Measurements from ENCODE around the gene MITD1. TPM values are rescaled to one million over a fixed set of nuclear protein-coding genes. Genes with fewer than 3 reads are reported as not detected.

The MITD1 gene
- total RNA-seq, 3 donors from 2014 or later (not counting 1 experiment from before 2014, with no cell fraction given): 22.9 to 33.6 (median 26.7) TPM

DNA sequence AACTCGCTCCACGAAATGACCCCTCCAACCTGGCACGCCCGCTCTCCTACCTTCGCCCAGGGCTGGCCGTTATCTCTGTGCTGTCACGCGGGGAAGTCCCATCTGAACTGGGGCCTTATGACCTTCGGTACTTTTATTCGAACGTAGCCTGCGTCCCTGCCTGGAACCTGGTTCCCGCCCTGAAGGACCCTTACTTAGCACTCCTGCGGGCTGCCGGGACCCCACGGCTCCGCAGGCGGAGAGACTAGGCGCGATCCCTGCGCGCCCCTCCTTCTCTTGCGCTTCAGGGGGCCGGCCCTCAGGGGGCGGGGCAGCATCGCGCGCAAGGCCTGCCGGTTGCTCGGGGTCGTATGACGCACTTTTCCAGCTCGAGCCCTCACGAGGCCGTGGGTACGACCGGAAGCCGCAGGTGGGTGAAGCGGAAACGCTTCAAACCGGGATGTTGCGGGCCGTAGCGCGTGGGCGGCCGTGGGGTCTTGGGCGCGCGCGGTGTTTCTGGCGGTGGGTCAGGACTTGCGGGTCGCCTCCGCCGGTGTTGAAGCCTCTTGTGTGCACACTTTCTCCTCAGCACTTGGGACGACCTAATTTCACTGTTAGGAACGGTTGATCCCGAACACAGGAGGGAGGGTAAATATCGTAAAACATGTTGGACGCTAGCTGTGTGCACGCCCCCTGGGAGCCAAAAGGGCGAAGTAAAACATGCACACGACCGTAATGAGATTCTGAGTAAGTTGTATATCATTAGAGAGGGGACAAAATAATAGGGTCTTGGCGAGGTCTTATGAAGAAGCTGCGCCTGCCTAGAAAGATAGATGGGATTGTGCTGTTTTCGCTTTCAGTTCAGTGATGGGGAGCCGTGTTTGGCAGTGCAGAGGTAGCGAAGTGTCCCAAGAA lies 26.0 kb downstream of the MITD1 start, which contains the start of the genes LIPT1 and TSGA10:
Gene LIPT1, plus strand, starts transcription at position 325 of the 894 bp plus-strand sequence. CDS start 6,991 bp downstream, outside the sequence.
Gene TSGA10, minus strand, starts transcription at position 300 of the 894 bp plus-strand sequence. CDS start 45,503 bp downstream, outside the sequence.
- H3K4me3 ChIP-seq (ENCODE audit: low read length): peak within 1 kb of the TSS; percentile 85
- Mint-ChIP-seq H3K36me3 (peaks cover 6% of the 10 kb centered on the region), H3K27me3 (ENCODE audit: low read depth in 2 of 2) (no peaks in the 10 kb centered on the region), H3K9me3 (no peaks in the 10 kb centered on the region), H3K27ac (no peak within 1 kb of the TSS), H3K4me3 (no peak within 1 kb of the TSS), H3K4me1 (peaks cover 0 to 48% of the 10 kb centered on the region in 2 donors)
- peak; percentile 90 to 97 for DNase-seq
- no peaks in the 10 kb centered on the region for H3K27me3 ChIP-seq (ENCODE audit: control insufficient read depth, insufficient read depth, low read length)
- H3K27ac ChIP-seq (ENCODE audit: low read length): peak within 1 kb of the TSS; percentile 92
- intact Hi-C loops (cut with micrococcal nuclease): loop anchor here (1.0 to 5.0 kb wide), 4 partner anchors 14 to 518 kb away; partner anchors contain the start of genes C2orf15, EIF5B, MITD1 and MRPL30
- WGBS (ENCODE audit: insufficient coverage): under 1% methylated on average over 70 of the region's 70 CpGs
- H3K9me3 ChIP-seq (ENCODE audit: control insufficient read depth, insufficient read depth, low read length): no peaks in the 10 kb centered on the region
- peaks cover 15% of the 10 kb centered on the region for H3K4me1 ChIP-seq (ENCODE audit: control insufficient read depth, insufficient read depth, low read length)
- ATAC-seq: peak; percentile 89 to 97 (median 93)
- H3K36me3 ChIP-seq (ENCODE audit: control insufficient read depth, insufficient read depth, low read length): peaks cover 11% of the 10 kb centered on the region
- TF ChIP-seq CTCF (IDR thresholded peaks at IDR 0.05): no peak

- H3K27me3 ChIP-seq (ENCODE audit: control insufficient read depth, insufficient read depth, low read length): no peaks in the 10 kb centered on the region
- no peaks in the 10 kb centered on the region for H3K9me3 ChIP-seq (ENCODE audit: control insufficient read depth, insufficient read depth, low read length)
- ATAC-seq (no peak), DNase-seq (no peak)
- H3K4me3 ChIP-seq (ENCODE audit: low read length): peak overlapping the region; percentile 85
- Mint-ChIP-seq H3K9me3 (no peaks in the 10 kb centered on the region), H3K27me3 (ENCODE audit: low read depth in 2 of 2) (no peaks in the 10 kb centered on the region), H3K4me3 (no peak overlapping the region), H3K36me3 (no peaks in the 10 kb centered on the region), H3K27ac (no peak overlapping the region), H3K4me1 (peaks cover 0 to 40% of the 10 kb centered on the region in 2 donors)
- TF ChIP-seq CTCF (IDR thresholded peaks at IDR 0.05): no peak
- H3K36me3 ChIP-seq (ENCODE audit: control insufficient read depth, insufficient read depth, low read length): peaks cover 5% of the 10 kb centered on the region
- H3K4me1 ChIP-seq (ENCODE audit: control insufficient read depth, insufficient read depth, low read length): peaks cover 15% of the 10 kb centered on the region
- intact Hi-C loops (cut with micrococcal nuclease): loop anchor here (1.0 to 2.0 kb wide), 3 partner anchors 13 to 183 kb away; partner anchors contain the start of genes C2orf15, EIF5B, MITD1 and MRPL30
- peak overlapping the region; percentile 92 for H3K27ac ChIP-seq (ENCODE audit: low read length)
- 45% methylated on average over 12 of the region's 12 CpGs for WGBS (ENCODE audit: insufficient coverage)
Measured at GRCh38 chr2:99153921-99154604, 26.8 kb downstream of the MITD1 start.

GRCh38 chr2:99152199-99152895 lies 28.5 kb downstream of the MITD1 start:
- no peaks in the 10 kb centered on the region for H3K27me3 Mint-ChIP-seq (ENCODE audit: low read depth in 2 of 2)
- intact Hi-C loops (cut with micrococcal nuclease): no loop called here
- WGBS (ENCODE audit: insufficient coverage): 89% methylated on average over 7 of the region's 7 CpGs
- Histone ChIP-seq H3K27ac (ENCODE audit: low read length) (no peak overlapping the region), H3K4me1 (ENCODE audit: control insufficient read depth, insufficient read depth, low read length) (peaks cover 15% of the 10 kb centered on the region), H3K36me3 (ENCODE audit: control insufficient read depth, insufficient read depth, low read length) (peaks cover 2% of the 10 kb centered on the region), H3K27me3 (ENCODE audit: control insufficient read depth, insufficient read depth, low read length) (no peaks in the 10 kb centered on the region), H3K9me3 (ENCODE audit: control insufficient read depth, insufficient read depth, low read length) (no peaks in the 10 kb centered on the region), H3K4me3 (ENCODE audit: low read length) (no peak overlapping the region)
- no peak for TF ChIP-seq CTCF (IDR thresholded peaks at IDR 0.05)
- H3K27ac Mint-ChIP-seq: no peak overlapping the region
- H3K9me3 Mint-ChIP-seq: no peaks in the 10 kb centered on the region
- DNase-seq: no peak
- no peak for ATAC-seq
- H3K4me3 Mint-ChIP-seq: no peak overlapping the region
- H3K36me3 Mint-ChIP-seq: no peaks in the 10 kb centered on the region
- H3K4me1 Mint-ChIP-seq: peaks cover 0 to 35% of the 10 kb centered on the region in 2 donors

Measured in natural killer cell (primary cell).